Lower lobe of right lung (tissue), 2 donors: Measurements from ENCODE around the gene RNASEH2A. TPM values are rescaled to one million over a fixed set of nuclear protein-coding genes. Genes with fewer than 3 reads are reported as not detected.
"Not testable (repeated sequence)": the region's sequence is repeated elsewhere in the genome, so short reads cannot be mapped to it uniquely, and the experiment has no call there.

ENCODE experiments used
- ATAC-seq, 2 donors: fragments of 200-7000 bp; cut with Tn5 transposase; one replicate each; pipeline ENCODE4 v1.9.1; 2020 to 2022; ENCODE audit warnings: mild to moderate bottlenecking in 2 of 2, moderate library complexity in 2 of 2
- DNase-seq: peaks from one replicate; pipeline ENCODE4 v3.0.0-alpha.2; 2020
- H3K27ac ChIP-seq: fragments of 200-600 bp; one replicate; pipeline ENCODE4 v1.8.0; 2022
- H3K27me3 ChIP-seq: fragments of 200-600 bp; one replicate; pipeline ENCODE4 v1.8.0; 2022; ENCODE audit warnings: low read depth
- H3K36me3 ChIP-seq: fragments of 200-600 bp; one replicate; pipeline ENCODE4 v1.8.0; 2022; ENCODE audit warnings: mild to moderate bottlenecking
- H3K4me1 ChIP-seq: fragments of 200-600 bp; one replicate; pipeline ENCODE4 v1.8.0; 2022
- H3K4me3 ChIP-seq: fragments of 200-600 bp; one replicate; pipeline ENCODE4 v1.8.0; 2022; ENCODE audit warnings: mild to moderate bottlenecking
- H3K9me3 ChIP-seq: fragments of 200-600 bp; one replicate; pipeline ENCODE4 v1.8.0; 2022
- CTCF ChIP-seq: fragments of 200-600 bp; IDR thresholded peaks from one replicate; pipeline ENCODE4 v1.8.0; 2022; ENCODE audit warnings: antibody characterized with exemption, mild to moderate bottlenecking
- intact Hi-C: fragments of 100-400 bp; cut with DNase I; formaldehyde crosslinking; loops from one replicate; pipeline ENCODE4 v1.11.0; 2022
- total RNA-seq: library from RNA; stranded (reverse); fragmentation: NEBNext Ultra II Directional; extraction: Animal tissue kit (Norgen Biotek cat#: 25700); gene quantifications from one replicate; pipeline ENCODE4 v1.2.1, GENCODE V29; 2021
- donor health status: DM: no; HTN: yes; CAD: no; lungs with severe emphysema.

The RNASEH2A gene
- total RNA-seq, 1 donor from 2014 or later: 10.9 TPM

DNA sequence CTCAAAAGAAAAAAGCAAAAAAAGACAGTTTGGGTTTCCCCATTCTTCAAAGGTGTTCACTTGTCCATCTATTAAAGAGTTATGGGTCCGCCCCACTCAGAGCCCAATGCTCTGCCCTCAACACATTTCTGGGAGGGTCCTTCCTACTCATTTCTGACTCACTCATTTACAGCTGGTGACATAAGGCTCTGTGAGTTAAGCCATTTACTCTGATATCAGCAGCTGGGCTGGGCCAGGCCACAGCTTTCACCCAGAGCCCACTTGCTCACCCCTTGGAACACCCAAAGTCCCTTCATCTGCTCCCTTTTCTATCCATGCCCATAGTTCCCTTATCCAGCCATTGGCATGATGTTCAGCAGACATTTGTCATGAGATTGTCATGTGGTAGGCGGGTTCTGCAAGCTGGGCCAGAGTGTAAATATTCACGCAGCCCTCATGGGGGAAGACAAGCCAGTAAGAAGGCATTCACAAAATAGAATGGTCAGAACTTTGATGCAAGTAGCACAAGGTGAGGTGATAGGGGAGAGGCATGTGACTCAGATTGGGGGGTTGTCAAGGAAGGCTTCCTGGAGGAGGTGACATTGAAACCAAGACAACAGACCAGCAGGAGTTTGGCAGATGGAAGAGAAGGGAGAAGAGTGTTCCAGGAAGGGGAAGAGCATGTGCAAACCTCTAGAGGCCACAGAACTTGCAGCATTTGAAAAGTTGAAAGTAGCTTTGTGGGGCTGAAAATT is 37.8 kb downstream of the RNASEH2A start:
- DNase-seq (no peak), ATAC-seq (no peak)
- H3K27me3 ChIP-seq: peaks cover 74% of the 10 kb centered on the region
- intact Hi-C loops: loop anchor here (10.0 kb wide), 1 partner anchor 79 kb away; no protein-coding TSS in a partner anchor
- H3K27ac ChIP-seq: no peak overlapping the region
- TF ChIP-seq CTCF: no peak
- H3K4me3 ChIP-seq: no peak overlapping the region
- H3K4me1 ChIP-seq: peaks cover 17% of the 10 kb centered on the region
- no peaks in the 10 kb centered on the region for H3K9me3 ChIP-seq
- no peaks in the 10 kb centered on the region for H3K36me3 ChIP-seq

- not testable (repeated sequence) for DNase-seq, H3K9me3 ChIP-seq, ATAC-seq, H3K4me1 ChIP-seq, H3K36me3 ChIP-seq, H3K27ac ChIP-seq, H3K4me3 ChIP-seq
- peaks cover 51% of the 10 kb centered on the region for H3K27me3 ChIP-seq
- intact Hi-C loops: loop anchor here (10.0 kb wide), 1 partner anchor 82 kb away; no protein-coding TSS in a partner anchor
These were observed 40.2 kb downstream of the RNASEH2A start for GRCh38 chr19:12846613-12847012.

- TF ChIP-seq CTCF: peak; percentile 99
- H3K4me3 ChIP-seq: peak overlapping the region; percentile 31
- H3K9me3 ChIP-seq: no peaks in the 10 kb centered on the region
- H3K4me1 ChIP-seq: peaks cover 7% of the 10 kb centered on the region
- peaks cover 43% of the 10 kb centered on the region for H3K27me3 ChIP-seq
- ATAC-seq: peak; percentile 98 to 99
- intact Hi-C loops: loop anchor here (10.0 kb wide), 1 partner anchor 83 kb away; no protein-coding TSS in a partner anchor
- no peak overlapping the region for H3K27ac ChIP-seq
- peak; percentile 92 for DNase-seq
- no peaks in the 10 kb centered on the region for H3K36me3 ChIP-seq
These were observed 41.1 kb downstream of the RNASEH2A start for GRCh38 chr19:12847159-12848139.

DNA sequence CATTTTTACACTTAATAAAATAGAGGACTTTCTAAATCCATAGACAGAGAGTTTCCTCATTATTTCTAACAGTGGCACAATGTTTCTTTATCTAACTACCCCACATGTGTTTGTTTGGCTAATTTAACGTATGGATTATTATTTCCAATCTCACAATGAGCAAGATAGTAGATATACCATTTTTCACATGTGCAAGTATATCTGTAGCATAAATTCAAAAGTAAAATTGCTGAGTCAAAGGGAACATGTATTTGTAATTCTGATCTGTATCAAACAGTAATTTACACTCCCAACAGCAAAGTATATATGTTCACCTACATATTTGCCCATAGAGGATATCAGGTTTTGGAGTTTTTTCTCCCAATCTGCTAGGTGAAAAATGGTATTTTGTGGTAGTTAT is 50.3 kb downstream of the RNASEH2A start:
- no peak for DNase-seq
- Histone ChIP-seq H3K4me3 (no peak overlapping the region), H3K36me3 (no peaks in the 10 kb centered on the region), H3K27ac (no peak overlapping the region), H3K9me3 (no peaks in the 10 kb centered on the region), H3K4me1 (no peaks in the 10 kb centered on the region), H3K27me3 (no peaks in the 10 kb centered on the region)
- no peak for ATAC-seq
- no peak for TF ChIP-seq CTCF
- intact Hi-C loops: no loop called here

DNA sequence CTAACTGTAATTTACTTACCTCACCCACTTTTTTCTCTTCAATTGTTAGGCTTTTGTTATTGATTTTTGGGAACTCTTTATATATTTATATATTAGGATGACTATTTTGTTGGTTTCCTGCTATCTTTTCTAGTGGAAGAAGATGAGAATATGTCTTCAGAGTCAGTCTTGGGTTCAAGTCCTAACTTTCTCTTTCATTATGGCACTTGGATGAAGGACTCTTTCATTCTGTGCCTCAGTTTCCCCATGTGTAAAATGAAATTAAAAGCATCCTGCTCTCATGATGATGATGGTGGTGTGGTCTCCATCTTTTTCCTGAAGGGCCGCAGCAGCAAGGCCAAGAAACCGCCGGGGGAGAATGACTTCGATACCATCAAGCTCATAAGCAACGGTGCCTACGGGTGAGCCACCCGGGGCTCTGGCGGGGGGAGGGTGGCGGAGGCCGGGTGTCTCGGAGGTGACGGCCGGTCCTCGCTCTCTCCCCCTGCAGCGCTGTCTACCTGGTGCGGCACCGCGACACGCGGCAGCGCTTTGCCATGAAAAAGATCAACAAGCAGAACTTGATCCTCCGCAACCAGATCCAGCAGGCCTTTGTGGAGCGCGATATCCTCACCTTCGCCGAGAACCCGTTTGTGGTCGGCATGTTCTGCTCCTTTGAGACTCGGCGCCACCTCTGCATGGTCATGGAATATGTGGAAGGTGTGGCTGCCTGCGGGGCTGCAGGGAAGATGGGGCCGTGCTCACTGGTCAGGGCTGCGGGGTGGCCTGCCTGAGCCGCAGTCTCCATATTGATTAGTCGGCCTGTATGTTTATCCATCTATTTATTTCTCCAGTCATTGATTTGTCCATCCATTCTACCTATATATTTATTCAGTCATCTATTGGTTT is 51.9 kb downstream of the RNASEH2A start:
- H3K27me3 ChIP-seq: no peaks in the 10 kb centered on the region
- TF ChIP-seq CTCF: no peak
- H3K9me3 ChIP-seq: no peaks in the 10 kb centered on the region
- H3K4me1 ChIP-seq: no peaks in the 10 kb centered on the region
- ATAC-seq (no peak), DNase-seq (no peak)
- intact Hi-C loops: no loop called here
- no peaks in the 10 kb centered on the region for H3K36me3 ChIP-seq
- no peak overlapping the region for H3K27ac ChIP-seq
- no peak overlapping the region for H3K4me3 ChIP-seq
